ENCODE data around the gene KCNE3. TPM values are rescaled to one million over a fixed set of nuclear protein-coding genes. Genes with fewer than 3 reads are reported as not detected.
A peak's percentile ranks its signal among the peaks of the same experiment; 100 is the strongest.

KCNE3 gene
- total RNA-seq, 1 donor from 2014 or later: 1.2 TPM

DNA sequence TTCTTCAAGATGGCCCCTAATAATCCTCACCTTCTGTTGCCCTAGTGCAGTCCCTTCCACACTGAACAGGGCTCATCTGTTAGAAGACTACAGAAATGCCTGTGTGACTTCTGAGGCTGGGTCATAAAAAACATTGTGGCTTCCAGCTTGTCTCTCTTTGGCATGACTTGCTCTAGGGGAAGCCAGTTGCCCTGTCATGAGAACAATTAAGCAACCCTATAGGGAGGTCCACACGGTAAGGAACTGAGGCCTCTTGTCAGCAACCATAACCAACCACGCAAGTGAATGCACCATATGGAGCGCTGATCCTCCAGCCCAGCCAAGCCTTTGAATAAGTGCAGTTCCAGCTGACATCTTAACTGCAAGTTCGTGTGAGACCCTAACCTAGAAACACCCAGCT, 23.6 kb upstream of the KCNE3 start:
- no peak overlapping the region for H3K9ac ChIP-seq
- peaks cover 9% of the 10 kb centered on the region for H3K36me3 Mint-ChIP-seq
- peaks cover 12% of the 10 kb centered on the region for H3K4me1 ChIP-seq
- H3K27ac ChIP-seq: no peak overlapping the region
- H2AFZ ChIP-seq (replicated peaks): no peak overlapping the region
- H3K4me3 Mint-ChIP-seq: no peak overlapping the region
- H3K9me3 Mint-ChIP-seq: peaks cover 10% of the 10 kb centered on the region
- no peak overlapping the region for H3K27ac Mint-ChIP-seq
- H3F3A ChIP-seq (ENCODE audit: low read depth): peaks cover 24% of the 10 kb centered on the region
- no peaks in the 10 kb centered on the region for H4K20me1 ChIP-seq (ENCODE audit: low read depth)
- no peak overlapping the region for H3K4me3 ChIP-seq
- no peaks in the 10 kb centered on the region for H3K9me3 ChIP-seq (ENCODE audit: low read depth)
- DNase-seq (ENCODE audit: low spot score): no peak
- no peaks in the 10 kb centered on the region for H3K36me3 ChIP-seq
- TF ChIP-seq, protein P1, sequence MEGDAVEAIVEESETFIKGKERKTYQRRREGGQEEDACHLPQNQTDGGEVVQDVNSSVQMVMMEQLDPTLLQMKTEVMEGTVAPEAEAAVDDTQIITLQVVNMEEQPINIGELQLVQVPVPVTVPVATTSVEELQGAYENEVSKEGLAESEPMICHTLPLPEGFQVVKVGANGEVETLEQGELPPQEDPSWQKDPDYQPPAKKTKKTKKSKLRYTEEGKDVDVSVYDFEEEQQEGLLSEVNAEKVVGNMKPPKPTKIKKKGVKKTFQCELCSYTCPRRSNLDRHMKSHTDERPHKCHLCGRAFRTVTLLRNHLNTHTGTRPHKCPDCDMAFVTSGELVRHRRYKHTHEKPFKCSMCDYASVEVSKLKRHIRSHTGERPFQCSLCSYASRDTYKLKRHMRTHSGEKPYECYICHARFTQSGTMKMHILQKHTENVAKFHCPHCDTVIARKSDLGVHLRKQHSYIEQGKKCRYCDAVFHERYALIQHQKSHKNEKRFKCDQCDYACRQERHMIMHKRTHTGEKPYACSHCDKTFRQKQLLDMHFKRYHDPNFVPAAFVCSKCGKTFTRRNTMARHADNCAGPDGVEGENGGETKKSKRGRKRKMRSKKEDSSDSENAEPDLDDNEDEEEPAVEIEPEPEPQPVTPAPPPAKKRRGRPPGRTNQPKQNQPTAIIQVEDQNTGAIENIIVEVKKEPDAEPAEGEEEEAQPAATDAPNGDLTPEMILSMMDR (IDR thresholded peaks at IDR 0.05): no peak
- TF ChIP-seq EZH2 (IDR thresholded peaks at IDR 0.05) (no peak), EZH2phosphoT487 (IDR thresholded peaks at IDR 0.05) (no peak)
- H3K79me2 ChIP-seq (ENCODE audit: low read depth): no peaks in the 10 kb centered on the region
- H3K27me3 Mint-ChIP-seq (ENCODE audit: insufficient read depth, low read depth): peaks cover 2% of the 10 kb centered on the region
- no peak overlapping the region for H3K4me2 ChIP-seq
- H3K4me1 Mint-ChIP-seq: peaks cover 14% of the 10 kb centered on the region
- H3K27me3 ChIP-seq: no peaks in the 10 kb centered on the region

DNA sequence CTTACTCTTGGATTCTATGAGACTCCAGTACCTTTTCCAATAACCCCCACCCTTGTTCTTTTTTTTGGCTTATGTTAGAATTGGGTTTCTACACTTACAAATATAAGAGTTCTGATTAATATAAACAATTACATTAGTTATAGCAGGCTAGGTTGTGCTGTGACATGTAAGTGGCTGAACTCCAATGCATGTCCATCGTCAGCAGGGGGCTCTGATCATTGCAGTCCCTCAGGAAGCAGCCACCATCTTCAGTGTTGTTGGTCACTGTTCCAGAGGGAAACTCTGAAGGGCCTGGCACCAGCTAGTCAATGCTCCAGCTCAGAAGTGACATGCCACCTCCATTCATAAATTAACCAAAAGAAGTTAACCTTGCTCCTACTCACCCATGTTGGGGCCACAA, 20.5 kb upstream of the KCNE3 start:
- no peak overlapping the region for H3K4me3 ChIP-seq
- no peaks in the 10 kb centered on the region for H3K36me3 ChIP-seq
- Mint-ChIP-seq H3K4me1 (peaks cover 12% of the 10 kb centered on the region), H3K27me3 (ENCODE audit: insufficient read depth, low read depth) (no peaks in the 10 kb centered on the region), H3K9me3 (no peaks in the 10 kb centered on the region), H3K27ac (no peak overlapping the region), H3K4me3 (no peak overlapping the region), H3K36me3 (peaks cover 4% of the 10 kb centered on the region)
- H3K9ac ChIP-seq: no peak overlapping the region
- H3K27me3 ChIP-seq: no peaks in the 10 kb centered on the region
- TF ChIP-seq, protein P1 (IDR thresholded peaks at IDR 0.05): peak; percentile 26
- TF ChIP-seq EZH2phosphoT487 (IDR thresholded peaks at IDR 0.05): no peak
- no peak for TF ChIP-seq EZH2 (IDR thresholded peaks at IDR 0.05)
- H3F3A ChIP-seq (ENCODE audit: low read depth): peaks cover 13% of the 10 kb centered on the region
- H3K27ac ChIP-seq: no peak overlapping the region
- H2AFZ ChIP-seq (replicated peaks): no peak overlapping the region
- no peaks in the 10 kb centered on the region for H3K9me3 ChIP-seq (ENCODE audit: low read depth)
- no peaks in the 10 kb centered on the region for H4K20me1 ChIP-seq (ENCODE audit: low read depth)
- DNase-seq (ENCODE audit: low spot score): peak; percentile 21
- H3K79me2 ChIP-seq (ENCODE audit: low read depth): no peaks in the 10 kb centered on the region
- H3K4me2 ChIP-seq: no peak overlapping the region
- H3K4me1 ChIP-seq: peaks cover 6% of the 10 kb centered on the region

DNA sequence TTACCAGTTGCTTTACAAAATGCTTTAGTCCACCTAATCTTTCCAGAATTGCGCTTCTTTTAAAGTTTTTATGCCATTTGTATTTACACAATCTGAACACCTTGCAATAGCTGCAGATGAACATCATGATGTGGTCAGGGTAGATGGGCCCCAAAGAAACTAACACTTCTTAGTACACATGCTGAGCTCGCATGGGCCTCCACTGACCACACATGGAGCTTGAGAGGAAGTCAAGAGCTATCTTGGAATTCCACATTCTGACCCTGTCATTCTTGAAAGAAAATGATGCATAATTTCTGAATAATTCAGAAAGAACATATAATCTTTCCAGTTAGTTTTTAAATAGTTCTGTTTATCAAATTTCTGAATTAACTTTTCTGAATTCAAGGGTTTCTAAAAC, 18.5 kb upstream of the KCNE3 start:
- H3F3A ChIP-seq (ENCODE audit: low read depth): no peaks in the 10 kb centered on the region
- Mint-ChIP-seq H3K4me3 (no peak overlapping the region), H3K36me3 (no peaks in the 10 kb centered on the region), H3K27ac (no peak overlapping the region), H3K27me3 (ENCODE audit: insufficient read depth, low read depth) (no peaks in the 10 kb centered on the region), H3K4me1 (peaks cover 4% of the 10 kb centered on the region), H3K9me3 (no peaks in the 10 kb centered on the region)
- no peaks in the 10 kb centered on the region for H3K79me2 ChIP-seq (ENCODE audit: low read depth)
- no peak overlapping the region for H3K4me2 ChIP-seq
- no peak overlapping the region for H3K9ac ChIP-seq
- no peak overlapping the region for H3K27ac ChIP-seq
- H3K27me3 ChIP-seq: no peaks in the 10 kb centered on the region
- H3K9me3 ChIP-seq (ENCODE audit: low read depth): no peaks in the 10 kb centered on the region
- no peaks in the 10 kb centered on the region for H3K36me3 ChIP-seq
- no peaks in the 10 kb centered on the region for H4K20me1 ChIP-seq (ENCODE audit: low read depth)
- DNase-seq (ENCODE audit: low spot score): no peak
- TF ChIP-seq EZH2 (IDR thresholded peaks at IDR 0.05) (no peak), EZH2phosphoT487 (IDR thresholded peaks at IDR 0.05) (no peak)
- TF ChIP-seq, protein P1 (IDR thresholded peaks at IDR 0.05): no peak
- H2AFZ ChIP-seq (replicated peaks): no peak overlapping the region
- no peaks in the 10 kb centered on the region for H3K4me1 ChIP-seq
- no peak overlapping the region for H3K4me3 ChIP-seq

Measured in neural progenitor cell (in vitro differentiated cells).